GM21390 (cell line): ENCODE measurements around the gene CNTN5.
A peak's percentile ranks its signal among the peaks of the same experiment; 100 is the strongest.
"Not testable (repeated sequence)": the region's sequence is repeated elsewhere in the genome, so short reads cannot be mapped to it uniquely, and the experiment has no call there.

Source experiments
- ATAC-seq: cut with Tn5 transposase; IDR thresholded peaks from one replicate; pipeline ENCODE4 v1.9.1; 2021; ENCODE audit not compliant: unreplicated experiment

The CNTN5 gene

DNA sequence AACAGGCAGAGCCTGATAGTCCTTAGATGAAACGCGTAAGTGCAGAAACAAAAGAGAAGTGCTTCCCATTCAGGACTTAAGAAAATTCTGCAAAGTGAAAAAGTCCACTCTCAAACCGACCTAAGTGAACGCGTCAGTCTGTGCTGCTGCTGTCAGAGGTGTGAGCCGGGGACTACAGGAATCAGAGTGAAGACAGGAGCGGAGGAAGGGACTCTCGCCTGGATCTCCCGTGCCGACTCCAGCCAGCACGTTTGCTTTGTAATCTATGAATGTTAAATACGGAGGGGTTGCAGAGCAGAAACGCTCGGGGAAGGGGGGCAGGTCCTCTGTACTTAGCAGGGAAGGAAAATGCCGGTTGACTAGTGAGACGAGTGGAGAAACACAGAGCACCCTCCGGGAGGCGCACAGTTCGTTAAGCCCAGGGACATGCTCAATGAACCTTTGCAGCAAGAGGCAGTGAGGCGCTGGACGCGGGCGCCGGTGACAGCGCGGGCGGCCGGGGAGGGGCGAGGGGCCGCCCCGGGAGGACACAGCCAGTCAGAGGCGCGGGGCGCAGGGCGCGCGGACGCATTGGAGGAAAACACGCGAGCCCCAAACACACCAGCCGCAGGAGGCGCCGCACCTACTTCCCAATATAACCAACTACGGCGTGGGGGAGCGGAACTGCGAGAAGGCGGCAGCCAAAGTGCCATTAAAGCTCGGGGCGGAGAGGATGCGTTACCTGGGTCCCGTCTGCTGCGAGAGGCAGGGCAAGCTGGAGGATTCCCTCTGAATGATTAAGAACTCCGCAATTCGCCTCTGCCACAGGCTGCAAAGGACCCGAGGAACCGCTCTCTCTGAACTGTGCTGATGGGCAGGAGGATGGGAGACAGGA is at the start of gene CNTN5:
TSS of gene CNTN5 (plus strand) at position 598 of the 874 bp plus-strand sequence.
- peak; percentile 37 for ATAC-seq

- no peak for ATAC-seq
Observed at GRCh38 chr11:98979205-98979604, 41.5 kb upstream of the CNTN5 start.

GRCh38 chr11:99015634-99016454 is 4.9 kb upstream of the CNTN5 start:
- peak; percentile 66 for ATAC-seq

DNA sequence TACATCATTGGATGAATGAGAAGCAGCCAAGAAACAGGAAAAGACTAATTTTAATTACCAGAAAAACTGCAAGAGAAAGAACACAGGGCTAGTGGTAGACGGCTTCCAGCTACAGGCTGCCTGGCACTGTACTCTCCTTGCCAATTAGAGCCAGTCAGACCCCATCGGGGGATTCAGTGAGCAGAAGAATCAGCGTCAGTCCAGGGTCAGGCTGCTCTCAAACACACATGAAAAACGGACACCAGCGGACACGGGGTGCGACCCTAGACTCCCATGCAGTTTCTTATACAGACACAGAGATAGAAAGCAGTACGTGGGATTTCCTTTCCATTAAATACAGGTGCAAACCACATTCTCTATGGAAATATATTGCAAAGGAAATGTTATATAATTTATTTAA is 1.1 kb upstream of the CNTN5 start:
- no peak for ATAC-seq

GRCh38 chr11:99037057-99037456 is 16.3 kb downstream of the CNTN5 start:
- ATAC-seq = no peak

DNA sequence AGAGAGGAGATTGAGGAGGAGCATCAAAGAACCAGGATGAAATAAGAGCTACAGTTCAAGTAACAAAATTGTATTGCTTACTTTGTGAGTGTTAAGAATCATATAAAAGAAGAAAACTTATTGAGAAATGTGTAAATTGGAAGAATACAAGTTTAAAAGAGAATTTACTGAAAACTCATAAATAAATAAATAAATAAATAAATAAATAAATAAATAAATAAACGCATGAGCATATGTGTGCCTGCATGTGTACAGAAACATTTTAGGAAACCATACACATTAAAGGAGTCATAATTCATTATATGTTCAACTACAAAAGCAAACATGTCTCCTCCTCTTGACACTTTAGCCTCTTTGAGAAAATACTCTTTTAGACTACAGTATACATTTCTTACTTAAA is 42.6 kb downstream of the CNTN5 start:
- ATAC-seq = no peak

DNA sequence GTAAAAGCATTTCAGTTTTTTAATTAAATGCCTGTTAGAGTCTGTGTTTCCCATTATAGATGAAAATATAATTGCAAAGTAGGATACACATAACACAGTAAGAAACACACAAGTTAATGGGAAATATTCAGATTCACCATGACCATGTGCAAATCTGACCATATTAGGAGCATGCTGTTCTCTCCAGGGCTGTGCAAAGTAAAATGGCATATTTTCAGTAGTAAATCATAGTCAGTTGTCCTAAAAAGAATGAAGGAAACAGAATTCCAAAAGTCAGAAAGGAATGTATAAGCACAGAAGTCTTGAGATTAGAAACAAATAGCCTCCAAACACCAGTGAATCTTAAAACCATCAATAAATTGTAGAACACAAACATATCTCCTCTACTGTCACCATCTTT is 44.4 kb downstream of the CNTN5 start:
- ATAC-seq = no peak

DNA sequence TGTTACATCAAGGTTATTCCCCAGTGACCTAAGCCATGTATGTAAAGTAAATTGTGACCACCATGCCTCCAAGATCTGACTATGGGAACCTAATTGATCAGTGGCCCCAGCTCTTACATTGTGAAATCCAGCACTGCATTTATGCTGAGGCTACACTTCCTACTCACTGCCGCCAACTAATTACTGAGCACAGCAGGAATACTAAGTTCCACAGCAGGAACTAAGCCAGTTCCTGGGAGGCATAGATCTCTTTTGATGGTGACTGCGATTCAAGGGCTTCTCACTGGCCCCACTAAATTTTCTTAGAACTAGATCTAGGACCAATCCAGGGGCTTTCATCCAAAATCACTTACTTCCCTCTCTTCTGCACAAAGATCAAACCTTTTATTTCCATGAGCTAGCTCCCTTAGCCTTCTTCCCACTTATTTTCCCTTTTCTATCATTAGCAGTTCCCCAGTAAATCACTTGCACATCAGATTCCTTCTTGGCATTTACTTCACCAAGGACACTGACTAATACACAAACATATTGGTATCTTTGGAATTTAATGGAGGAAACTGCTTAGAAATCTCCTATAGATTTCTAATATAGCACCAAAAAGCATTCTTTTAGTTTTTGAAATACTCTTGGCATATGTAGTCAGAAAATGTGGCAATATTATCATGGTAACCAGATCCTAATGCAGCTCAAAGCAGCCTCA is 46.0 kb downstream of the CNTN5 start:
- no peak for ATAC-seq

- ATAC-seq = no peak
Observed at GRCh38 chr11:99068832-99069231, 48.1 kb downstream of the CNTN5 start.

- ATAC-seq = peak; percentile 89
Observed at GRCh38 chr11:99069856-99070444, 49.2 kb downstream of the CNTN5 start.

DNA sequence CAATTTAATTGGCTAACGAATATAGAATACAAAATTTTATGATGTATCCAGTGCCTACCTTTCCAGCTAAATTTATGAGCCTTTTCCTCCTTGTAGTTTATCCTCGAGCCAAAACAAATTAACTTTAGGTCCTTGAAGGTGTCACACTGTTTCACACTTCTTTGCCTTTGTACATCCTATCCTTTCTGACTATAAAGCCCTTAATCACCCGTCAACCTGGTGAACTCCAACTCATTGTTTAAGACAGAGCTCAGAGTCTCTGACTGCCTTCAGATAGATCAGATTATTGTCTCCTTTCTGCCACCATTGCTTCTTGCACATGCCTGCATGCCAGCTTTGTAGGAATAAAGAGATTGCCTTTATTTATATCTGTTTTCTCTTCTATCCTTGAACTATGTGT is 58.8 kb downstream of the CNTN5 start:
- ATAC-seq = no peak

DNA sequence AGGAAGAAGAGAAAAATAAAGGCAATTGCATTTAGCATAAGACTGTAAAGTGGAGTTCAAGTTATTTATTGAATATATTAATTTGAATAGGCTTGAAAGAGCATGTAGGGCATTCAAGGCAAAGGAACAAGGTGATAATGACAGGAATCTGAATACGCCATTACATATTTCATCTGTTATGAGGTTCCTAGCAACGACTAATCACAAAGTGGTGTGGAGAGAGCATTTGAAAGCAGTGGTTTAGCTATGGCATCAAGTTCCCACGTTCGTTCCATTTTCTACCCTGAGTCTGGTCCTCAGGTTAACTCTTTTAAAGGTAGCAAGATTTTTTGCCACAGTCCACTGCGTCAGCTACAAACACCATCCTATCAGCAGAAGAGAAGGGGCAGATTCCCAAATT is 59.4 kb downstream of the CNTN5 start:
- ATAC-seq = no peak

DNA sequence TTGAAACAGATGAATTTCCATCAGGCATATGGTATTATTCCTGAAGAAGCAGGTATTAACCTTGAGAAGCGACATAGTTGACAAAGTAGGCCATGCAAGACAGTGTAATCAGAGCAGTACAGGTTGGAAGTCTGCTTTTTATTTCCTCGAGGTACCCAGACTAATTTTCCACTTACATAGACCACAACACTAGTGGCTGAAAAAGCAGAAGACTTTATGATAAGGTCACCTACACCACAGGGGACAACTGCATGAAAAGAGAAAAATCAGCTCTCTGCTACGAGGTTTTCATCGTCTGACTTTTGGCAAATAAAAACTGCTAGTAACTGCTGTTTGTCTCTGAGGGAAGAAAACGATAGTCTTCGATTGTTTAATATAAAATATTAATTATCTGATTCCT is 77.5 kb downstream of the CNTN5 start:
- peak; percentile 3 for ATAC-seq

DNA sequence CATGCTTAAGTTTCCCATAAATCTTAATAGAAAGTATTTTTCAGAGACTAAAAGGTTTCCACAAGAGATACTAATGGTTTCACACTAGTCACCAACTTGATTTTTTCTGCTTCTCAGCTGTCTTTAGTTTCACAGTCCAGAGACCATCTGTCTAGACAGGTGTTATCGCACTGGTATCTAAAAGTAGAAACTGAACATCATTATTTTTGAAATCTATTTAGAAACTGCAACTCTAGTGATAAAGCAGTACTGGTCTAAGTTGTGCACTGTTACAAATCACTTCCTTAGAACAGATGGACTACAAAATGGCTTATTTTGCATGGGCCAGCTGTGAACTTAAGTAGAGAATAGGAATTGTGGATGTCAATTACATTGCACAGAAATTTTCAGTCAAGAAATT is 78.0 kb downstream of the CNTN5 start:
- peak; percentile 95 for ATAC-seq

DNA sequence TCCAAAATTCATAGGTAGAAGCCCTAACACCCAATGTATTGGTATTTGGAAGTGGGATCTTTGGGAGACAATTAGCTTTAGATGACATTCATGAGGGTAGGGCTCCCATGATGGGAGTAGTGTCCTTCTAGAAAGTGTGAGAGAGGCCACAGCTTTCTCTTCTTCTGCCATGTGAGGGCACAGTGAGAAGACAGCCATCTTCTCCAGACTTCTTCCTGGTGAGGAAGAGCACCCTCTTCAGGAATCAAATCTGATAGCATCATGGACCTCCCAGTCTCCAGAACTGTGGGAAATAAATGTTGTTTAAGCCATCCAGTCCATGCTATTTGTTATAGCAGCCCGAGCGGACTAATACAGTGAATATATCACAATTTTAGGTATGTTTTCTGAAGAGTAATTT is 96.9 kb downstream of the CNTN5 start:
- ATAC-seq = no peak

GRCh38 chr11:99133862-99134261 is 113.1 kb downstream of the CNTN5 start:
- ATAC-seq = not testable (repeated sequence)

- no peak for ATAC-seq
Observed at GRCh38 chr11:99135508-99135907, 114.8 kb downstream of the CNTN5 start.

DNA sequence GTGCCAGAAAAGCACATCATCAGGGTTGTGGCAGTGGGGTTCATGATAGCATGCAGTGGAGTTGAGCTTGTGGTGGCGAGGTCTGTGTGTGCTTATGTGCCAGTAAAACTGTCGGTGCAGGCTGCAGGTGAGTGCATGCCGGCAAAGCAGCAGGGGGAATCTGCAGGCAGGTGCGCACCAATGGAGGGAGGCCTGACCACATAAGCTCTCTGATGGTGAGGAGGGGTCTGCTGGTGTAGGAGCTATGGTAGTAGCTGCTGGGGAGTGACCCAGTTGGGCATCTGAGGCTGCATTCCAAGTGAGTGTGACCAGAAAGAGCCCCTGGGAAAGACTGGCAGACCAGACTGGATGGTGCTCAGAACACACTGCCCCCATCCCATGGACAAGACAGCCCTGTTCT is 121.5 kb downstream of the CNTN5 start:
- ATAC-seq = no peak

DNA sequence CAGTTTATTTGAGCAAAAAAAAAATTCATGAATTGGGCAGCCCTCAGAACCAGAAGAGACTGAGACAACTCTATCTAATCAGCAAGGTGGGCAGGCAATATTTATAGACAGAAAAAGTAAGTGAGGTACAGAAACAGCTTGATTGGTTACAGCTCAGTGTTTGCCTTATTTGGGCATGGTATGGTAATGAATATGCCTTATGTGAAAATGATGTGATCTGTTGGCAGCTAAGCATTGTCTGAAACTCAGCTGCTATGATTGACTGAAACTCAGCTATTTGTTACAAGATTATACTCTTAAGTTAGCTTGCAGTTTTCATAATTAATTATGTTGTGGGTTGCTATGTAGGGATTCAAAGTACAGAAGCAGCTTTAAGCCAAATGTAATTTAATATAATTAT is 127.6 kb downstream of the CNTN5 start:
- no peak for ATAC-seq

DNA sequence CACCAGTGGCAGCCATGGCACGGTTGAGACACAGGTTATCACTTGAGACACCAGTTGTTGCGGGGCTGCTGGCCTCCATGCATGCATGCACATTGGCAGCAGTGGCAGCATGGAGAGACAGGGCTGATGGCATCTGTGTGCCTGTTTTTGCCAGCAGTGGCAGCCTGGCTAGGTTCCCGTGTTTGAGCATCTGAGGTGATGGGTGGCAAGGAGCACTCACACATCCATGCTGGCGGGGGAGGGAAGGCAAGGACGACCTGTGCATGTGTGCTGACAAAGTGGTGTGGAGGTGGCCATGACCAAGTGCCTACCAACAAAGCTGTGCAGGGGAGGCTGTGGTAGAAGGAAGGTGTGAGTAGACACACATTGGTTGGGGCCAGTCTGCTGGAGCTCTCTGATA is 133.5 kb downstream of the CNTN5 start:
- no peak for ATAC-seq

GRCh38 chr11:99160447-99160846 is 139.7 kb downstream of the CNTN5 start:
- no peak for ATAC-seq
